AML-193 (cell line): ENCODE measurements around the gene ZDHHC14.

ENCODE experiments used
- DNase-seq, 2 experiments: peaks; one replicate each; lab custom pipeline; 2025; lab: John Stamatoyannopoulos, UW

ZDHHC14 gene

GRCh38 chr6:157518397-157519250, 137.6 kb downstream of the ZDHHC14 start:
- DNase-seq, result no peak

GRCh38 chr6:157519255-157520116, 138.5 kb downstream of the ZDHHC14 start:
- DNase-seq, result no peak

- DNase-seq, result no peak
Observed at GRCh38 chr6:157520117-157520406, 139.1 kb downstream of the ZDHHC14 start.

GRCh38 chr6:157520596-157521361, 139.8 kb downstream of the ZDHHC14 start:
- DNase-seq, result no peak

- peak; percentile 86 to 87 for DNase-seq
Observed at GRCh38 chr6:157521362-157522335, 140.7 kb downstream of the ZDHHC14 start.

GRCh38 chr6:157522472-157522871, 141.5 kb downstream of the ZDHHC14 start:
- DNase-seq, result no peak

- no peak for DNase-seq
Observed at GRCh38 chr6:157524735-157525134, 143.7 kb downstream of the ZDHHC14 start.

- no peak for DNase-seq
Observed at GRCh38 chr6:157525292-157525889, 144.4 kb downstream of the ZDHHC14 start.

- no peak for DNase-seq
Observed at GRCh38 chr6:157525918-157526425, 145.0 kb downstream of the ZDHHC14 start.

- DNase-seq, result peak; percentile 78 to 97
Observed at GRCh38 chr6:157527471-157527907, 146.5 kb downstream of the ZDHHC14 start.

- DNase-seq, result peak; percentile 16 to 17
Observed at GRCh38 chr6:157528931-157529653, 148.1 kb downstream of the ZDHHC14 start.

- no peak for DNase-seq
Observed at GRCh38 chr6:157529654-157530039, 148.7 kb downstream of the ZDHHC14 start.

GRCh38 chr6:157530126-157530525, 149.1 kb downstream of the ZDHHC14 start:
- DNase-seq, result no peak

- no peak for DNase-seq
Observed at GRCh38 chr6:157530724-157531168, 149.8 kb downstream of the ZDHHC14 start.

GRCh38 chr6:157531169-157531985, 150.4 kb downstream of the ZDHHC14 start:
- DNase-seq, result no peak

- DNase-seq, result no peak
Observed at GRCh38 chr6:157531986-157532365, 151.0 kb downstream of the ZDHHC14 start.

- no peak for DNase-seq
Observed at GRCh38 chr6:157533048-157533871, 152.3 kb downstream of the ZDHHC14 start.
